ENCODE data around the gene EFNB1. TPM values are rescaled to one million over a fixed set of nuclear protein-coding genes. Genes with fewer than 3 reads are reported as not detected.
"Not testable (repeated sequence)": the region's sequence is repeated elsewhere in the genome, so short reads cannot be mapped to it uniquely, and the experiment has no call there.

The EFNB1 gene
- total RNA-seq: 23.7 and 44.1 TPM in 2 replicates

DNA sequence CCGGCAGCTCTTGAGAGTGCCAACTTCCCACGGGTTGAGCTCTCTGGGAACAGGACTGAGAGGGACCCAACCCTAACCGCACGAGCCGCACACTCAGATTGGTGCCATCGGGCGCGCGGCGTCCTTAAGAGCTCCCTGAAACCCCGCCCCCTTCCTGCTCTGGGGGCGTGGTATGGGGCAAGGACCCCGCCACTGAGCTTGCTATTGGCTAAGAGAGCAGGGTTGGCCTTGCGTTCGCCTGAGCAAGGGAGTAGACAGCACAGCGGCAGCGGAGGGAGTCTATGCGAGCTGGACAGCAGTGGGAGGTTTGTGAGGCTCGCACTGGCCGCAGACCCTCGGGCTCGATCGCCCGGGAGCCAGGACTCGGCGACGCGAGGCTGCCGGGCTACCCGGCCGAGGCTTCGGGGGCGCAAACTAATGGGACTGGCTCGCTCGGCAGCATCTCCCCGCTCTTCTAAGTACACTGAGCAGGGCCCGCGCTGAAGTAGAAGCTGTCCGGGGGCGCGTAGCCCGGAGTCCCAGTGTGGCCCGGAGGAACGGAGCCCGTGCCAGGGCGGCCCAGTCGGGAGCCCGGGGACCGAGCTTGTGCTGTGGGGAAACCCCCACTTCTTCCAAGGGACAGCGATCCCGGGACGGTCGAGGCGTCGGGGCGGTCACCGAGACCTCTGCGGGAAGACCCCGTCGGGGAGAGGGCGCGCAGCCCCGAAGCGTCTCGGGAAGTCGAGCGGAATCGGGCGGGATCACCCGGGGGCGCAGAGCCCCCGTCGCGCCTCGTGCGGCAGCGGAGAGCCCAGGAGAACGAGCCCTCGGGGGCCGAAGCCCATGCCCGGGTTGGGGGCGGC is at the start of gene EFNB1:
Gene EFNB1, plus strand, starts transcription at position 282 of the 842 bp plus-strand sequence. CDS start 756 bp downstream, outside the sequence.
- peak within 1 kb of the TSS; percentile 73 for H3K4me3 ChIP-seq (ENCODE audit: low read depth, low read length)
- TF ChIP-seq, protein P1, sequence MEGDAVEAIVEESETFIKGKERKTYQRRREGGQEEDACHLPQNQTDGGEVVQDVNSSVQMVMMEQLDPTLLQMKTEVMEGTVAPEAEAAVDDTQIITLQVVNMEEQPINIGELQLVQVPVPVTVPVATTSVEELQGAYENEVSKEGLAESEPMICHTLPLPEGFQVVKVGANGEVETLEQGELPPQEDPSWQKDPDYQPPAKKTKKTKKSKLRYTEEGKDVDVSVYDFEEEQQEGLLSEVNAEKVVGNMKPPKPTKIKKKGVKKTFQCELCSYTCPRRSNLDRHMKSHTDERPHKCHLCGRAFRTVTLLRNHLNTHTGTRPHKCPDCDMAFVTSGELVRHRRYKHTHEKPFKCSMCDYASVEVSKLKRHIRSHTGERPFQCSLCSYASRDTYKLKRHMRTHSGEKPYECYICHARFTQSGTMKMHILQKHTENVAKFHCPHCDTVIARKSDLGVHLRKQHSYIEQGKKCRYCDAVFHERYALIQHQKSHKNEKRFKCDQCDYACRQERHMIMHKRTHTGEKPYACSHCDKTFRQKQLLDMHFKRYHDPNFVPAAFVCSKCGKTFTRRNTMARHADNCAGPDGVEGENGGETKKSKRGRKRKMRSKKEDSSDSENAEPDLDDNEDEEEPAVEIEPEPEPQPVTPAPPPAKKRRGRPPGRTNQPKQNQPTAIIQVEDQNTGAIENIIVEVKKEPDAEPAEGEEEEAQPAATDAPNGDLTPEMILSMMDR (conservative IDR thresholded peaks at IDR 0.05; ENCODE audit: low read depth, low read length): no peak
- peak; percentile 63 for DNase-seq (ENCODE audit: low read depth)

DNA sequence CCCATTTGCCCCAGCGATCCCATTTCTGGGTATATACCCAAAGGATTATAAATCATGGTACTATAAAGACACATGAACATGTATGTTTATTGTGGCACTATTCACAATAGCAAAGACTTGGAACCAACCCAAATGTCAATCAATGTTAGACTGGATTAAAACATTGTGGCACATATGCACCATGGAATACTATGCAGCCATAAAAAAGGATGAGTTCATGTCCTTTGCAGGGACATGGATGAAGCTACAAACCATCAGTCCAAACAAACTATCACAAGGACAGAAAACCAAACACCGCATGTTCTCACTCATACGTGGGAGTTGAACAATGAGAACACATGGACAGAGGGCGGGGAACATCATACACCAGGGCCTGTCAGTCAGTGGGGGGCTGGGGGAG is 47.5 kb upstream of the EFNB1 start:
- not testable (repeated sequence) for H3K4me3 ChIP-seq (ENCODE audit: low read depth, low read length); DNase-seq (ENCODE audit: low read depth)

DNA sequence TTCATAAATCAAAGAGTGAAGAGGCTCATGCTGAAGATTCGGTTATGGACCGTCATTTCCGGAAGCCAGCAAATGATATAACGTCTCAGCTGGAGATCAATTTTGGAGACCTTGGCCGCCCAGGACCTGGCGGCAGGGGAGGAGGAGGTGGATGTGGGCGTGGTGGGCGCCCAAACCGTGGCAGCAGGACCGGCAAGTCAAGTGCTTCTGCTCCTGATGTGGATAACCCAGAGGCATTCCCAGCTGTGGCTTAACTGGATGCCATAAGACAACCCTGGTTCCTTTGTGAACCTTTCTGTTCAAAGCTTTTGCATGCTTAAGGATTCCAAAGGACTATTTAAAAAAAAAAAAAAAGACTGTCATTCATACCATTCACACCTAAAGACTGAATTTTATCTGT is 44.0 kb upstream of the EFNB1 start:
- TF ChIP-seq, protein P1 (conservative IDR thresholded peaks at IDR 0.05; ENCODE audit: low read depth, low read length): no peak
- no peak for DNase-seq (ENCODE audit: low read depth)
- no peak overlapping the region for H3K4me3 ChIP-seq (ENCODE audit: low read depth, low read length)

DNA sequence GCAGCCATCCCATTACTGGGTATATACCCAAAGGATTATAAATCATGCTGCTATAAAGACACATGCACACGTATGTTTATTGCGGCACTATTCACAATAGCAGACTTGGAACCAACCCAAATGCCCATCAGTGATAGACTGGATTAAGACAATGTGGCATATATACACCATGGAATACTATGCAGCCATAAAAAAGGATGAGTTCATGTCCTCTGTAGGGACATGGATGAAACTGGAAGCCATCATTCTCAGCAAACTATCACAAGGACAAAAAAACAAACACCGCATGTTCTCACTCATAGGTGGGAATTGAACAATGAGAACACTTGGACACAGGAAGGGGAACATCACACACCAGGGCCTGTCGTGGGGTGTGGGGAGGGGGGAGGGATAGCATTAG is 42.2 kb upstream of the EFNB1 start:
- DNase-seq (ENCODE audit: low read depth); H3K4me3 ChIP-seq (ENCODE audit: low read depth, low read length): not testable (repeated sequence)

DNA sequence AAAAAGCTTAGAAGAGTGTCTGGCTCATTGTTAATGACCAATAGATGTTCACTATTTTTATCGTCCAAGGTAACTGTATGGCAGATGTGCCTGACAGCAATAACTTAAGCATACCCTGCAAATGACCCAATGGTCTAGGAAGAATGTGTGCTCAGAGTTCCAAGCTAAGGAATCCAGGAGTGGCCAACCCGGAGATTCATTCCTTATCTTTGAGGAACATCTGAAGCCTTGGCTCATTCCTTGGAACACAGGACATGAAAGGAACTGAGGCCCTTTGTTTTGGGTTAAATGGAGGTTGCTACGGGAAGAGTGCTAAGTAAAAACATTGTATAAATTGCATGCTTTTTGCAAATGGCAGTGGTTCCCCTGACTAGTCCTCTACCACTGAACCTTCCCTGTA is 38.9 kb upstream of the EFNB1 start:
- TF ChIP-seq, protein P1 (conservative IDR thresholded peaks at IDR 0.05; ENCODE audit: low read depth, low read length): no peak
- H3K4me3 ChIP-seq (ENCODE audit: low read depth, low read length): no peak overlapping the region
- DNase-seq (ENCODE audit: low read depth): no peak

DNA sequence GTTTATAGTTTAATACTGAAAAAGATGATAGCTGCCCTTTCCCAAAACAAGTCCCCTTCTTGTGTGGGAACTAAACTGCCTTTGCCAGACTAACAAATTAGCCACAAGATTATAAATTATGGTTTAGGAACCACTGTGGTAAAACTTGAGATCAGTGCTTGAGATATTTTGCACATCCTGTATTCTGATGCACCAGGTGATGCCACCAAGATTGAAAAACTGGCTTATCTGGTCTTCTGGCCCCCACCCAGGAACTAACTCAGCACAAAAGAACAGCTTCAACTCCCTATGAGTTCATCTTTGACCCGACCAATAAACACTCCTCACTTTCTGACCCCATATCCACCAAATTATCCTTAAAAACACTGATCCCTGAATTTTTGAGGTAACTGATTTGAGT is 36.7 kb upstream of the EFNB1 start:
- H3K4me3 ChIP-seq (ENCODE audit: low read depth, low read length): no peak overlapping the region
- no peak for DNase-seq (ENCODE audit: low read depth)
- TF ChIP-seq, protein P1 (conservative IDR thresholded peaks at IDR 0.05; ENCODE audit: low read depth, low read length): no peak

DNA sequence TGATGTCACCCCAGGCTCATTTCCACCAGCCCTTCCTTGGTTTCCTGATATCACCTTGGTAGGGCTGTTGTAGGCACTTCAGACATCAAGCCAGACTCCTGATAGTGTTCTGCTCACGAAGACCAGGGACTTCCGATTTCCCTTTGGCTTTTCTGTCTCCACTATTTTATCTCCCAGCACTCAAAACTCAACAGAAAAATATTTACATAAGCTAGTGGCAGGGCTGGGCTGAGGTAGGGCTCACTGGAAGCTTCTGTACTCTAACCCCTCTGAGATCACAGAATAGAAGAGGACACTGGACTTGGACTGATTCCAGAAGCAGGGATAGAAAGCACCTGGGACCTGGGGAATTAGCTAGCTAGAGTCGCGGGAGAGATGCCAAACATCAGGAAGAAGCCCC is 34.4 kb upstream of the EFNB1 start:
- no peak for DNase-seq (ENCODE audit: low read depth)
- no peak overlapping the region for H3K4me3 ChIP-seq (ENCODE audit: low read depth, low read length)
- TF ChIP-seq, protein P1 (conservative IDR thresholded peaks at IDR 0.05; ENCODE audit: low read depth, low read length): no peak

DNA sequence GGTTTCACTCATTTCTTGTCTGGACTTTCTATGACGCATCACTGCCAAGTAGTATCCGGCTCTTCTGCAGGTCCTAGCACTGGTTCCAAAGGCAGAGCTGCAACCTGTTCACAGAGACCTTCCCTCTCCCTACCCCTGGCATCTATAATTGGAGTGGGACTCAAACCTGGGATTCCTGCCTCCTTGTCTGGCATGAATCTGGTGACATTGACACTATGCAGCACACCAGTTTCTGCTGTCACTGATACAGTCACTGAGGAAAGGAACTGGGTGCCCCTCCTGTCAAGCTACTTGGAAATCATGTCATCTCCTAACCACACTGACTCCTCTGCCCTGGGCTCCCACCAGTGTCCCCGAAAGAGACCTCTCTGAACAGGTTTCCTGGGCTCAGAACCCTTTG is 33.1 kb upstream of the EFNB1 start:
- H3K4me3 ChIP-seq (ENCODE audit: low read depth, low read length): no peak overlapping the region
- DNase-seq (ENCODE audit: low read depth): no peak
- TF ChIP-seq, protein P1 (conservative IDR thresholded peaks at IDR 0.05; ENCODE audit: low read depth, low read length): no peak

DNA sequence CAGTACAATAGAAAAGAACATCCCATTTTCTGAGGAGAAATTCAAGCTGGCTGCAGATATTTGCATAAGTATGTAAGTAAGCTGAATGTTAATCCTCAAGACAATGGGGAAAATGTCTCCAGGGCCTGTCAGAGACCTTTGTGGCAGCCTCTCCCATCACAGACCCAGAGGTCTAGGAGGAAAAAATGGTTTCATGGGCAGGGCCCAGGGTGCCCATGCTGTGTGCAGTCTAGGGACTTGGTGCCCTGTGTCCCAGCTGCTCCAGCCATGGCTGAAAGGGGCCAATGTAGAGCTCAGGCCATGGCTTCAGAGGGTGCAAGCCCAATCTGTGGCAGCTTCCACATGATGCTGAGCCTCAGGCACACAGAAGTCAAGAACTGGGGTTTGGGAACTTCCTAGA is 30.4 kb upstream of the EFNB1 start:
- not testable (repeated sequence) for DNase-seq (ENCODE audit: low read depth); H3K4me3 ChIP-seq (ENCODE audit: low read depth, low read length)

Data from epithelial cell of proximal tubule (primary cell).